SK-N-MC (cell line): Measurements from ENCODE around the gene CTNNAL1.

Experiments used
- DNase-seq: peaks from one replicate; pipeline ENCODE4 v3.0.0-alpha.2; 2011; ENCODE audit warnings: low read depth, low spot score
- H3K27ac ChIP-seq: fragments of 200-600 bp; sonication (generic); 2 replicates; pipeline ENCODE4 v1.5.1; 2016; ENCODE audit warnings: mixed run types
- H3K36me3 ChIP-seq: fragments of 200-600 bp; sonication (generic); 2 replicates; pipeline ENCODE4 v1.6.1; 2017; ENCODE audit warnings: antibody characterized with exemption, low read length, mixed read lengths; ENCODE audit not compliant: insufficient read depth
- H3K4me3 ChIP-seq: fragments of 200-600 bp; sonication (generic); 2 replicates; pipeline ENCODE4 v1.5.1; 2016
- H3K9ac ChIP-seq: fragments of 200-600 bp; sonication (generic); 2 replicates; pipeline ENCODE4 v1.8.0; 2017; ENCODE audit warnings: mixed run types, mixed read lengths; ENCODE audit not compliant: insufficient read length
- H3K9me3 ChIP-seq: fragments of 200-600 bp; sonication (generic); 2 replicates; pipeline ENCODE4 v1.6.1; 2017; ENCODE audit warnings: low read depth, mild to moderate bottlenecking, antibody characterized with exemption, low read length, moderate library complexity, mixed read lengths
- EZH2 ChIP-seq: fragments of 200-600 bp; sonication (generic); IDR thresholded peaks from one replicate; pipeline ENCODE4 v1.6.1; 2017; ENCODE audit warnings: antibody characterized with exemption
- FOXP2 ChIP-seq: optimal IDR thresholded peaks from 2 replicates; pipeline ENCODE3; 2011; ENCODE audit warnings: mild to moderate bottlenecking, moderate library complexity; ENCODE audit not compliant: insufficient read depth; ENCODE audit errors: extremely low read length, control extremely low read depth
- POLR2AphosphoS5 ChIP-seq: IDR thresholded peaks from 2 replicates; pipeline ENCODE4 v1.6.1; 2012; ENCODE audit warnings: mild to moderate bottlenecking, low read depth, low read length, borderline replicate concordance

CTNNAL1 gene

DNA sequence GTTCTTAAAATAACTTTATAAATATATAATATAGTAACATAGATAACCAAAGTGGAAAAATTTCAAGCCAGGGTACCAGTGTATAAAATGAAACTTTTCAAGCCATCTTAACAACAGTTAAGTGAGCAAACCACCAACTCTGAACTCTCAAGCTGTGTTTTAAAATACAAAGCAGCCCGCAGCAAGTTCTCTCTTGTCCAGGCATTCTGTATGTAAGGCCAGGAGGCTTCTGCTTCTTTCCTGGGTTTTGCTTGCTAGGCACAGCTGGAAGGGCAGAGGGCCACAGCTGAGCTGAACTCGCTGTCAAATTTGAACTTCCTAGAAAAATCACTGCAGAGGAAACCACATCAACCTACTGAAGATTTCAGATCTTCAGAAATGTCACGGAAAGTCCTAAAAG is 6.8 kb upstream of the CTNNAL1 start:
- H3K36me3 ChIP-seq: peaks cover 22% of the 10 kb centered on the region
- no peak overlapping the region for H3K4me3 ChIP-seq
- no peak overlapping the region for H3K9ac ChIP-seq
- no peaks in the 10 kb centered on the region for H3K9me3 ChIP-seq
- no peak for DNase-seq
- H3K27ac ChIP-seq: no peak overlapping the region
- TF ChIP-seq POLR2AphosphoS5 (no peak), EZH2 (no peak), FOXP2 (no peak)

DNA sequence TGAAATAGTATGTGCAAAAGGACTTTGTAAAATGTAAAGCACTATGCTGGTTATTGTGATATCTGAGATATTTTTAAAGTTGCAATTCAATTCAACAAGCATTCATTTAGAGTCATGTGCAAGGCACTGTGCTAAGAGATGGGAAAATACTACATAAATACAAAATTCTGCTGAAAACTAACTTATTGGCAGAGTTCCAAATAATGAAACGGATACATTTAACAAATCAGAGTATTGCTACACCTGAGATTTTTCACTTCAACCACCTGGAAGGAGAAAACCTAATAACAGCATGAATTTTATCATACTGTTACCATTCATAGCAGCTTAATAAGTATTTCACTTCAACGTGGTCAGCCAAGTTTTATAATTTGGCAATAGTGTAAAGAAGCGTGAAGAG is 6.1 kb upstream of the CTNNAL1 start:
- H3K4me3 ChIP-seq: no peak overlapping the region
- no peak overlapping the region for H3K27ac ChIP-seq
- H3K9me3 ChIP-seq: no peaks in the 10 kb centered on the region
- TF ChIP-seq EZH2: no peak
- TF ChIP-seq POLR2AphosphoS5: no peak
- TF ChIP-seq FOXP2: no peak
- no peak for DNase-seq
- H3K36me3 ChIP-seq: peaks cover 22% of the 10 kb centered on the region
- H3K9ac ChIP-seq: no peak overlapping the region

DNA sequence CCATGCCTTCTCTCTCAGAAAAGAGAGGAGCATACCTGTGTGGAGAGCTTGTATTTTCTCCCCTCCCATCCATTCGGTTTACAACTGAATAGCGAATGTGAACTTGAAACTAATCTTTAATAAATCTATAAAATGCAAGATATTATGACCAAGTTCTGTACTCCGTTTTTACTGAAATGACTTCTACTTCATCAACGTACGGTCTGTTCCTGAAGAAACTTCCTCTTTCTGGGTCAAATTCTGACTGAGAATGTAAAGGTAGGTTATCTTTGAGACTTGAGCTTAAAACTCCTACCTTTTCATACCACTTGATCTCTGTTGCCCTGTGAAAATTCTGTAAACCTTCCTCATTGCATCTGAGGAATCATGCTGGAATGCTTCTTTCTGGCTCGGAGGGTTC is 4.2 kb upstream of the CTNNAL1 start:
- H3K4me3 ChIP-seq: no peak overlapping the region
- no peak overlapping the region for H3K27ac ChIP-seq
- peaks cover 22% of the 10 kb centered on the region for H3K36me3 ChIP-seq
- no peak for DNase-seq
- H3K9me3 ChIP-seq: no peaks in the 10 kb centered on the region
- no peak overlapping the region for H3K9ac ChIP-seq
- TF ChIP-seq EZH2 (no peak), FOXP2 (no peak), POLR2AphosphoS5 (no peak)

DNA sequence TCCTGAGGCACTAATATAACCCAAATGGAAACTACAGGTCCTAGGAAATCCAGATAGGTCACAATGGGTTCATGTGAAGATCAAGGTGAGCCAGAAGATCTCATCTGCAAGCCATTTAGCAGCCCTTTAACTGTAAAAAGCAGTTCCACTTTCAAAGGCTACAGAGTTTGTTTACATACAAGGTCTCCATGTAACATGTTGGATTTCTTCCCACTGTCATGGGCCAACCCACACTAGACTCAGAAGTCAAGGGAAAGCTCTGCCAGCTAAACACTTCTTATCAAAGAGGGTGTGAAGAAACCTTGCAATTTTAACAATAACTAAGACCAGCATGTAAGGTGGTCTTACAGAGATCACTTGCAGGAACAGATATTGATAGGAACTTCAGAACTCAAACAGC is 3.8 kb upstream of the CTNNAL1 start:
- Histone ChIP-seq H3K9me3 (no peaks in the 10 kb centered on the region), H3K27ac (no peak overlapping the region), H3K9ac (no peak overlapping the region), H3K36me3 (peaks cover 22% of the 10 kb centered on the region), H3K4me3 (no peak overlapping the region)
- TF ChIP-seq FOXP2: no peak
- no peak for TF ChIP-seq POLR2AphosphoS5
- no peak for TF ChIP-seq EZH2
- no peak for DNase-seq

DNA sequence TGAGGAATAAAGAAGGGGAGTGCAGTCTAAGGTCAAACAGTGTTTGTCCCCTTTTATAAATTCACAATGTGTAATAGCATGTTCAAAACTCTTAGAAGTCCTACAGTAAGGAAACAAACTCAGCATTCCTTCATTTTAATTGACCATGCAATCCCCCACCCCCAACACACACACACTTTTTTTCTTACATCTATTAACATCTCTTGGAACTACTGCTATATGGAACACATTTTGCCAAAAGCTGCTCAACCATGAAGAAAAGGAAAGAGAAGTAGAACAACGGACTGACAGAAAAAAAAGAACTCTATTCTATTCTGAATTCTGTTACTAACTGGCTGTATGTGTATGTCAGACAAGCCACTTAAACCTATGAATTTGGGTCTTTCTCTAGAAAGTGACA is 2.8 kb upstream of the CTNNAL1 start:
- H3K27ac ChIP-seq: no peak overlapping the region
- DNase-seq: no peak
- no peak overlapping the region for H3K9ac ChIP-seq
- peaks cover 22% of the 10 kb centered on the region for H3K36me3 ChIP-seq
- no peak overlapping the region for H3K4me3 ChIP-seq
- no peaks in the 10 kb centered on the region for H3K9me3 ChIP-seq
- no peak for TF ChIP-seq FOXP2
- no peak for TF ChIP-seq POLR2AphosphoS5
- no peak for TF ChIP-seq EZH2

DNA sequence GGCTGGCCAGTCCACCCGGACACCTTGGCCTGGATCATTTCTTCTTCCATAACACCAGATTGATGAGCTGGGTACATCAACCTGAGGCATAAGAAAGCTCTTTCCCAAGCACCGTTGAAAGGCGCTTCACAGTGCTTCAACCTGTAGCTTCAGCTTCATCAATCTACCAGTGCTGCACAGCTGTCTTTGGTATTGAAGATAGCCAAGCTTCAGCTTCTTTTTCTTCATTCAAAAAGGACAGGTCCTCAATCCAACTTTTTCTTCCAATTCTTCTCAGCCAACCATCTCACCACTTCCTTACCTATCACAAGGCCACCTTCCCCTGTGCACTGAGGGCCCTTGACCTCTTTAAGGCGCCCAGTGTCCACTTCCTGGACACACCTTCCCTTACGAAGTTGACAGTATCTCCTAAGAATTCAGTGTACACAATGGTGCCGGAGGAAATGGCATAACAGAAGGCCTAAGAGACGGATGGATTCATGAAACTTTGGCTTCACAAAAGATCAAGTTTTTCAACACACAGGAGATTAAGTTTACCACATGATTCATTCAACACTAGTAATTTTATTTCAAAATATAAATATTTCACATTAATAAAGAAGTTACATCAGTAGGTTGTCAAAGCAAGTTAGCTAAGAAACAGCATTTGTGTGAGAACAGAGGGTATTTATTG is 1.4 kb upstream of the CTNNAL1 start:
- Histone ChIP-seq H3K27ac (peak overlapping the region; percentile 91), H3K9ac (no peak overlapping the region)
- TF ChIP-seq EZH2: no peak

DNA sequence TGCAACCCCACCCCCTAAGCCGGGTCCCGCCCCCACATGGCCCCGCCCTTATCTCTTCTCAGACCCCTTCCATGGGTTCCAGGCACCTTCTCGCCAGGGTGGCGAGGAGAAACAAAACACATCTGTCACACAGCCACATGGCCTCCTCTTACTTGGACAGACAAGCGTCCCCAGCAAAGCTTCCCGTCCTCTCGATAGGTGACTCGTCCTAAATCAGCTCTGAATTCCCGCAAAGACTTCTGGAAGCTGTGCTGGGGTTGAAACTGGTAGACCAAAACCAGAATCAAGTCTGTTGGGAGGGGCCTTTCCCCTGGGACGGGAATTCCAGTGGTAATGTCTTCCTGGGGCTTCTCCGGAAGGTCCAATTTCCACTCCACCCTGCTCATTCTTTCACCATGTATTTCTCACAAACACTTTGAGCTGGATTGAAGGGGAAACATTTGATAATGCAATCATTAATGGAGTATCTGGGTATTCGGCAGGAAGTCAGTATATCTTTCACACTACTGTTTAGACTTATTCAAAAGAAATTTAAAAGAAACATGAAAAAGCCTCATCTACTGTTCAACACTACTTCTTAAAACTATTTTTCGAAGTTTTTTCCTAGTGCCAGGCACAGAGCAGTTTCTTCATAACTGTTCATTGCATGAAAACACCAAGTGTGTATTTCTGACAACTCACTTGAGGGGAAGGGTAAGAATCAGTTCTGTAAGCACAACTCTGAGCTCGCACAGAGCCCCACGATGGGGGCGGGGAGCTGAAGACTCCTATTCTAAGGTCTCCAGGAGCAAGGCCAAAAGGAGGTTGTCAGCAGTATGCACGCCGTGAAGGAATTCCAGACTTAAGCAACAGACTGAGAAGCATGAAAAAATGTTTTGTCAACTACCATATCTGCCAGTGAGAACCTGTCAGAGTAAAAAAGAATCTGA is 644 bp upstream of the CTNNAL1 start:
- peak; percentile 48 for DNase-seq
- peaks cover 5% of the 10 kb centered on the region for H3K36me3 ChIP-seq
- H3K4me3 ChIP-seq: peak overlapping the region; percentile 79
- no peak for TF ChIP-seq FOXP2
- peak; percentile 33; the same call in 1 of the 2 replicates for TF ChIP-seq POLR2AphosphoS5
- H3K9ac ChIP-seq: peak overlapping the region; percentile 10
- no peaks in the 10 kb centered on the region for H3K9me3 ChIP-seq
- H3K27ac ChIP-seq: peak overlapping the region; percentile 91

More for the DNA sequence above, 1.4 kb upstream of the CTNNAL1 start:
- peak overlapping the region; percentile 79; the same call in 1 of the 2 replicates for H3K4me3 ChIP-seq
- H3K9me3 ChIP-seq: no peaks in the 10 kb centered on the region
- H3K36me3 ChIP-seq: peaks cover 13% of the 10 kb centered on the region
- no peak for DNase-seq

DNA sequence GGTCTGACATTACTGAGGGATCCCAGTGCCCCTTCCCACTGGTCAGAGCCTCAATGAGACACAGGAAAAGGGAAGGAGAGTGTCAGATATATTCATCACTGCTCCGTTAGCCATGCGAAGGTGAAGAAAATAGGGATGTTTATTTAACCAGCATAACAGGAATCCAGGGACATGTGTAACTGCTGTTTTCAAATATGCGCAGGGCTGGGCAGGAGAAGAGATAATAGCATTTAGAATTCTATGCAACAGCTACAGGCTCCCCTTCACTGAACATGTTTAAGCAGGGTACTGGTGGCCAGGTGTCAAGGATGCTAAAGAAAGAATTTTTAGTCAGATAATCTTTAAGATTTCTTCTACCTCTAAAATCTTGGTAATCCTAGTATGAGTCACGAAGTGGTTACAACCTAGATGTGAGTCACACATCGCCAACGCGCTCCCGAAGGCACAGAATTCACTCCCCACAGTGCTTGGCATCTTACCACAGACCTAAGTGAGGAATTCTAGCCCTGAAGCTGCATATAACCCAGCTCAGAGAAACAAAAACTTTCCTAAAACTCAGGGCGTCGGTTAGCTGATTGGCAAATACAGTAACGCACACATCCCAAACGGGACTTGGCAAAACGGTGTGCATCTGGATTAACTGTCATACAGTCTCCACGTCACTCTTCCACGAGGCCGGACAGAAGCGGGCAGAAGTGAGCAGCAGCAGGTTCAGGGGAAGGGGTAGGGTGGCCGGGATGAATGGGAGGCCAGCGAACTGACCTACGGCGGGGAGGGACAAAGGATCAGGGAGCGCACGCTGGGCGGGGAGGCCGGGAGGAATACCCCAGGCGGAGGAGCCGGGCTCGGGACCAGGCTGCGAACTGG is 1.1 kb downstream of the CTNNAL1 start:
- H3K36me3 ChIP-seq: no peaks in the 10 kb centered on the region
- no peak for TF ChIP-seq POLR2AphosphoS5
- TF ChIP-seq EZH2: no peak
- TF ChIP-seq FOXP2: no peak
- H3K9me3 ChIP-seq: no peaks in the 10 kb centered on the region
- peak overlapping the region; percentile 79 for H3K4me3 ChIP-seq
- peak overlapping the region; percentile 84 for H3K9ac ChIP-seq
- no peak overlapping the region for H3K27ac ChIP-seq
- peak; percentile 34 for DNase-seq
